ENCODE data around the gene TCEANC.

DNA sequence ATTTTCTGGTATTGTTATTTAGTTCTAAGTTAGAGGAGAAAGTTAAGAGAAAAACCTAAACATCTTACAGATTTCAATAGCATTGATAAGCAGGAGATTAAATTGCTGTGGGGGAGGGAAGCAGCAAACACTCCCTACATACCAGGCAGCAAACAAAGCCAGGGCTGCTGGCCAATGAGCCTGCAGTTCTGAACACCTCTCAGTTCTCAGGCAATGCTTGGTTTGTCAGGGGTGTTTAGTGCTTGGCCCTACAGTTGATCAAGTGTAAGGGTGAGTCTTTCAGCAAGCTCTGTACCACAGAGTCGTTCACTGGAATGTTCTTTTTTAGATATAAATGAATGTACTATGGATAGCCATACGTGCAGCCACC is 45.0 kb upstream of the TCEANC start:
- TF ChIP-seq GATA3 (IDR thresholded peaks at IDR 0.05; ENCODE audit: low read depth, low read length) (no peak), GATA2 (IDR thresholded peaks at IDR 0.05; ENCODE audit: low read depth, low read length) (no peak)
